GM12878 (cell line): ENCODE data around the gene HIPK4. TPM values are rescaled to one million over a fixed set of nuclear protein-coding genes. Genes with fewer than 3 reads are reported as not detected.
"Not testable (repeated sequence)": the region's sequence is repeated elsewhere in the genome, so short reads cannot be mapped to it uniquely, and the experiment has no call there.

ENCODE experiments used
- ATAC-seq: fragments of 200-7000 bp; cut with Tn5 transposase; 3 replicates; pipeline ENCODE4 v1.9.1; 2020; ENCODE audit warnings: mild to moderate bottlenecking, moderate library complexity
- BruUV-seq: library from RNA; stranded (reverse); fragments of 400-500 nt; replicated peaks from 2 replicates; lab custom pipeline; 2021; lab: Mats Ljungman, UMichigan
- CTCF ChIA-PET: fragments of 300-600 bp; sonication (Branson Sonifier 250); formaldehyde crosslinking; extraction: SDS; loops from one replicate; lab custom pipeline; 2021; ENCODE audit warnings: inconsistent platforms; lab: Yijun Ruan, JAX
- POLR2A ChIA-PET: fragments of 350-600 bp; formaldehyde crosslinking; extraction: SDS; loops from one replicate; lab custom pipeline; 2021; ENCODE audit warnings: inconsistent platforms; lab: Charles Lee
- RAD21 ChIA-PET: fragments of 300-600 bp; sonication (Branson Sonifier 250); formaldehyde crosslinking; loops from one replicate; lab custom pipeline; 2023; ENCODE audit warnings: antibody characterized with exemption; ENCODE audit not compliant: unreplicated experiment; lab: Charles Lee
- SMC1A ChIA-PET: fragments of 300-600 bp; sonication (Branson Sonifier 250); formaldehyde crosslinking; loops from one replicate; lab custom pipeline; 2023; ENCODE audit not compliant: unreplicated experiment, uncharacterized antibody; lab: Charles Lee
- DNase-seq: peaks from one replicate; pipeline ENCODE4 v3.0.0-alpha.2; 2011; ENCODE audit warnings: low read depth, low spot score
- FAIRE-seq: peaks from 3 replicates; lab custom pipeline; 2011; peaks lifted over from hg19 to GRCh38; lab: Jason Lieb, UNC
- H2AFZ ChIP-seq: 2 replicates; pipeline ENCODE4 v1.6.0; 2011; ENCODE audit warnings: low read depth, low read length, control low read depth; ENCODE audit not compliant: control insufficient read depth
- H3K27ac ChIP-seq: 2 replicates; pipeline ENCODE4 v1.5.1; 2011; ENCODE audit warnings: control low read depth; ENCODE audit not compliant: control insufficient read depth, insufficient read depth
- H3K27me3 ChIP-seq, 2 experiments: replicated peaks in 1 of 2; 2 replicates each; pipeline versions ENCODE4 v1.6.0 to v1.6.1; 2011; ENCODE audit warnings: low read length in 1 of 2; ENCODE audit not compliant: control insufficient read depth in 2 of 2, insufficient read depth in 2 of 2
- H3K36me3 ChIP-seq, 2 experiments: 2 replicates each; pipeline ENCODE4 v1.5.1; 2011; ENCODE audit warnings: low read length in 1 of 2; ENCODE audit not compliant: control insufficient read depth in 2 of 2, insufficient read depth in 2 of 2
- H3K4me1 ChIP-seq: 2 replicates; pipeline ENCODE4 v1.6.1; 2011; ENCODE audit warnings: mild to moderate bottlenecking, low read length, moderate library complexity, mixed read lengths; ENCODE audit not compliant: control insufficient read depth, insufficient read depth
- H3K4me2 ChIP-seq: 2 replicates; pipeline ENCODE4 v1.6.0; 2011; ENCODE audit warnings: control low read depth; ENCODE audit not compliant: control insufficient read depth, insufficient read depth
- H3K4me3 ChIP-seq: fragments of 200-600 bp; sonication (generic); 2 replicates; pipeline ENCODE4 v1.5.1; 2016
- H3K79me2 ChIP-seq: 2 replicates; pipeline ENCODE4 v1.6.0; 2011; ENCODE audit warnings: low read length; ENCODE audit not compliant: control insufficient read depth, insufficient read depth
- H3K9ac ChIP-seq: 2 replicates; pipeline ENCODE4 v1.8.0; 2011; ENCODE audit warnings: low read length, control low read depth, mixed read lengths; ENCODE audit not compliant: control insufficient read depth, insufficient read depth
- H3K9me3 ChIP-seq: replicated peaks from 3 replicates; pipeline ENCODE4 v1.5.1; 2011; ENCODE audit warnings: mild to moderate bottlenecking, low read length; ENCODE audit not compliant: control insufficient read depth, insufficient read depth
- H4K20me1 ChIP-seq: 2 replicates; pipeline ENCODE4 v1.6.0; 2011; ENCODE audit not compliant: control insufficient read depth, insufficient read depth
- DPF2 ChIP-seq: fragments of 450-650 bp; IDR thresholded peaks from 2 replicates; pipeline ENCODE4 v1.6.1; 2017; ENCODE audit warnings: mild to moderate bottlenecking
- EED ChIP-seq: sonication (generic); IDR thresholded peaks from 2 replicates; pipeline ENCODE4 v1.6.1; 2016; ENCODE audit warnings: antibody characterized with exemption, low read depth
- MTA3 ChIP-seq: IDR thresholded peaks from 2 replicates; pipeline ENCODE4 v1.6.1; 2012; ENCODE audit warnings: low read length, inconsistent platforms, borderline replicate concordance
- NBN ChIP-seq: fragments of 450-650 bp; IDR thresholded peaks from 2 replicates; pipeline ENCODE4 v1.6.1; 2016
- NR2F1 ChIP-seq: fragments of 450-650 bp; conservative IDR thresholded peaks from 2 replicates; pipeline ENCODE4 v1.6.1; 2017; ENCODE audit warnings: mild to moderate bottlenecking
- RUNX3 ChIP-seq: IDR thresholded peaks from 2 replicates; pipeline ENCODE4 v1.6.1; 2012; ENCODE audit warnings: low read length, inconsistent platforms
- ZNF217 ChIP-seq: fragments of 450-650 bp; IDR thresholded peaks from 2 replicates; pipeline ENCODE4 v1.6.1; 2017; ENCODE audit warnings: antibody characterized with exemption, mild to moderate bottlenecking
- WGBS: methylation state at CpG from one replicate; pipeline ENCODE4 v1.1.6; 2016; ENCODE audit warnings: low lambda C conversion rate; ENCODE audit not compliant: insufficient replicate concordance, insufficient coverage; ENCODE audit errors: missing lambda C conversion rate; 5-methylcytosine and 5-hydroxymethylcytosine counted together
- in situ Hi-C: fragments of 300-500 bp; cut with MboI; formaldehyde crosslinking; loops from 9 replicates; pipeline ENCODE4 v1.14.3; 2018; ENCODE audit warnings: mixed read lengths
- intact Hi-C: fragments of 100-400 bp; cut with micrococcal nuclease; formaldehyde crosslinking; loops from one replicate; pipeline ENCODE4 v1.14.2; 2022; ENCODE audit not compliant: unreplicated experiment
- polyA plus RNA-seq, 11 experiments: library from polyadenylated mRNA; depleted of rRNA in 4 of 11; unstranded in 6 of 11; stranded (reverse) in 5 of 11; fragments of >200 nt; fragmentation: Nextera tagmentation in 4 of 11; fragmentation: Illumina TruSeq in 1 of 11; extraction: Ambion mirVana in 4 of 11; extraction: Trizol in 1 of 11; gene quantifications; 1 replicate in 1 of 11; 2 replicates in 10 of 11; pipeline versions ENCODE4 v1.2.1 to v1.2.3, GENCODE V29; 2011 to 2016; ENCODE audit warnings: inconsistent platforms in 2 of 11, missing spikeins in 2 of 11, low read depth in 1 of 11
- total RNA-seq, 4 experiments: library from RNA; depleted of rRNA in 3 of 4; stranded (reverse); fragments of >200 nt in 3 of 4; fragmentation: Illumina TruSeq in 1 of 4; extraction: Trizol in 1 of 4; gene quantifications; 2 replicates each; pipeline versions ENCODE4 v1.2.1 to v1.2.3, GENCODE V29; 2013 to 2021
- TF ChIP-seq, protein P1 (sequence below): fragments of 450-650 bp; IDR thresholded peaks from 2 replicates; pipeline ENCODE4 v1.6.1; 2017; ENCODE audit warnings: mild to moderate bottlenecking, moderate library complexity

Gene HIPK4
- total and polyA plus RNA-seq, 10 of the 15 experiments (the other 5 are each of a cell fraction or from before 2014, with no cell fraction given), result 0.07 to 0.13 (median 0.08) TPM; not detected in 7

DNA sequence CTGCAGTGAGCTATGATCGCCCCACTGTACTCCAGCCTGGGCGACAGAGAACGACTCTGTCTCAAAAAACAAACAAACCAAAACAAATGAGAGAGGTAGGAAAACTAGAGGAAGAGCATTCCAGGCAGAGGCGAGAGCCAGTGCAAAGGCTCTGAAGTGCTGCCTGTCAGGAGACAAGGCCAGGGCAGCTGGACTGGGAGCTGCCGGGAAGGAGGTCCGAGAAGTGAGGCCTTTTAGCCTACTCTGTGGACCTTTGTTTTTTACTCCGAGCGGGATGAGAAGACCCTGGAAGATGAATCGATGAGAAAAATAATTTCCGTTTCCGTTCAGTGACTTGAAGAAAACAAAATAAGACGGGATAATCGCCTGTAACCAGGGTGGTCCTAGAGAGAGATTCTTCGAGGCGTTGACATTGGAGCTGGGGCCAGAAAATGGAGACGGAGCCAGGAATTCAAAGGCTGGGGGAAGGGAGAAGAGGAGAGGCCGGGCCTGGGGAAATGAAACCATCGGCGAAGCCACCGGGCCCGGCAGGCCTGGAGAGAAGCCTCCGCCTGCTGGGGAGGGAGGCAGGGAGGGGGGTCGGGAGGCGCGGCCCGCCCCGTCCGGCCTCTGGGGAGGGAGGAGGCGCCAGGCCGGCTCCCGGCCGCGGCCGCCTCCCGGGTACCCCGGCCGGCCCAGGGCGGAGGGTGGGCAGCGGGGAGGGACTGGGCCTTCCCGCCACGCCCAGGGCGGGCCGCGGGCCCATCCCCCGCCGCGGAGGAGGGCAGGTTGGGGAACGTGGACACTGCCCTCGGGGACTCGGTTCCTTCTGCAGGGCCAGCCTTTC, 43.6 kb upstream of the HIPK4 start (continued):
- TF ChIP-seq RUNX3, result peak; percentile 21; the same call in 1 of the 2 replicates
- TF ChIP-seq NR2F1, result 0 out of 2 replicates have a peak, but pooled peaks have one; percentile 11
- 0 out of 2 replicates have a peak, but pooled peaks have one; percentile 66 for TF ChIP-seq NBN
- TF ChIP-seq, protein P1, sequence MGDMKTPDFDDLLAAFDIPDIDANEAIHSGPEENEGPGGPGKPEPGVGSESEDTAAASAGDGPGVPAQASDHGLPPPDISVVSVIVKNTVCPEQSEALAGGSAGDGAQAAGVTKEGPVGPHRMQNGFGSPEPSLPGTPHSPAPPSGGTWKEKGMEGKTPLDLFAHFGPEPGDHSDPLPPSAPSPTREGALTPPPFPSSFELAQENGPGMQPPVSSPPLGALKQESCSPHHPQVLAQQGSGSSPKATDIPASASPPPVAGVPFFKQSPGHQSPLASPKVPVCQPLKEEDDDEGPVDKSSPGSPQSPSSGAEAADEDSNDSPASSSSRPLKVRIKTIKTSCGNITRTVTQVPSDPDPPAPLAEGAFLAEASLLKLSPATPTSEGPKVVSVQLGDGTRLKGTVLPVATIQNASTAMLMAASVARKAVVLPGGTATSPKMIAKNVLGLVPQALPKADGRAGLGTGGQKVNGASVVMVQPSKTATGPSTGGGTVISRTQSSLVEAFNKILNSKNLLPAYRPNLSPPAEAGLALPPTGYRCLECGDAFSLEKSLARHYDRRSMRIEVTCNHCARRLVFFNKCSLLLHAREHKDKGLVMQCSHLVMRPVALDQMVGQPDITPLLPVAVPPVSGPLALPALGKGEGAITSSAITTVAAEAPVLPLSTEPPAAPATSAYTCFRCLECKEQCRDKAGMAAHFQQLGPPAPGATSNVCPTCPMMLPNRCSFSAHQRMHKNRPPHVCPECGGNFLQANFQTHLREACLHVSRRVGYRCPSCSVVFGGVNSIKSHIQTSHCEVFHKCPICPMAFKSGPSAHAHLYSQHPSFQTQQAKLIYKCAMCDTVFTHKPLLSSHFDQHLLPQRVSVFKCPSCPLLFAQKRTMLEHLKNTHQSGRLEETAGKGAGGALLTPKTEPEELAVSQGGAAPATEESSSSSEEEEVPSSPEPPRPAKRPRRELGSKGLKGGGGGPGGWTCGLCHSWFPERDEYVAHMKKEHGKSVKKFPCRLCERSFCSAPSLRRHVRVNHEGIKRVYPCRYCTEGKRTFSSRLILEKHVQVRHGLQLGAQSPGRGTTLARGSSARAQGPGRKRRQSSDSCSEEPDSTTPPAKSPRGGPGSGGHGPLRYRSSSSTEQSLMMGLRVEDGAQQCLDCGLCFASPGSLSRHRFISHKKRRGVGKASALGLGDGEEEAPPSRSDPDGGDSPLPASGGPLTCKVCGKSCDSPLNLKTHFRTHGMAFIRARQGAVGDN, result peak; percentile 65; the same call in 1 of the 2 replicates
- no peak for TF ChIP-seq MTA3
- no peak for TF ChIP-seq ZNF217
- peak; percentile 67 for TF ChIP-seq DPF2
- TF ChIP-seq EED, result peak; percentile 58; the same call in 1 of the 2 replicates
- TF ChIP-seq, all 136 proteins: peak for 29

- H3K36me3 ChIP-seq, H2AFZ ChIP-seq, DNase-seq, in situ Hi-C loops, H4K20me1 ChIP-seq, FAIRE-seq, H3K9ac ChIP-seq, H3K79me2 ChIP-seq, intact Hi-C loops, H3K4me3 ChIP-seq, H3K27me3 ChIP-seq, BruUV-seq, H3K9me3 ChIP-seq, ATAC-seq: not testable (repeated sequence)
- CTCF ChIA-PET, result interaction anchor here (0.6 to 8.0 kb wide), 4 partner anchors 12 to 430 kb away, joined by 3 to 52 read pairs (median 4); partner anchors contain the start of gene BLVRB
- Histone ChIP-seq H3K4me1 (peaks cover 20% of the 10 kb centered on the region), H3K27ac (peak overlapping the region; percentile 82), H3K4me2 (peak overlapping the region; percentile 98; the same call in 1 of the 2 replicates)
- WGBS, result 82% methylated on average over 7 of the region's 7 CpGs
- RAD21 ChIA-PET, result interaction anchor here (1.0 to 3.7 kb wide), 3 partner anchors 11 to 128 kb away, joined by 3 to 21 read pairs (median 15); partner anchors contain the start of gene SERTAD3
- SMC1A ChIA-PET, result interaction anchor here (0.9 to 2.1 kb wide), 4 partner anchors 10 to 33 kb away, joined by 4 to 7 read pairs (median 6); partner anchors contain the start of gene BLVRB
- POLR2A ChIA-PET, result interaction anchor here (0.6 to 3.8 kb wide), 5 partner anchors 11 to 86 kb away, joined by 5 to 30 read pairs (median 8); partner anchors contain the start of gene SERTAD3
Observed at GRCh38 chr19:40432760-40433159, 42.8 kb upstream of the HIPK4 start.
